Measurements from ENCODE around the gene PGS1. TPM values are rescaled to one million over a fixed set of nuclear protein-coding genes. Genes with fewer than 3 reads are reported as not detected.

PGS1 gene
- total RNA-seq, 4 donors from 2014 or later = 25.4 to 63.9 (median 38.4) TPM

DNA sequence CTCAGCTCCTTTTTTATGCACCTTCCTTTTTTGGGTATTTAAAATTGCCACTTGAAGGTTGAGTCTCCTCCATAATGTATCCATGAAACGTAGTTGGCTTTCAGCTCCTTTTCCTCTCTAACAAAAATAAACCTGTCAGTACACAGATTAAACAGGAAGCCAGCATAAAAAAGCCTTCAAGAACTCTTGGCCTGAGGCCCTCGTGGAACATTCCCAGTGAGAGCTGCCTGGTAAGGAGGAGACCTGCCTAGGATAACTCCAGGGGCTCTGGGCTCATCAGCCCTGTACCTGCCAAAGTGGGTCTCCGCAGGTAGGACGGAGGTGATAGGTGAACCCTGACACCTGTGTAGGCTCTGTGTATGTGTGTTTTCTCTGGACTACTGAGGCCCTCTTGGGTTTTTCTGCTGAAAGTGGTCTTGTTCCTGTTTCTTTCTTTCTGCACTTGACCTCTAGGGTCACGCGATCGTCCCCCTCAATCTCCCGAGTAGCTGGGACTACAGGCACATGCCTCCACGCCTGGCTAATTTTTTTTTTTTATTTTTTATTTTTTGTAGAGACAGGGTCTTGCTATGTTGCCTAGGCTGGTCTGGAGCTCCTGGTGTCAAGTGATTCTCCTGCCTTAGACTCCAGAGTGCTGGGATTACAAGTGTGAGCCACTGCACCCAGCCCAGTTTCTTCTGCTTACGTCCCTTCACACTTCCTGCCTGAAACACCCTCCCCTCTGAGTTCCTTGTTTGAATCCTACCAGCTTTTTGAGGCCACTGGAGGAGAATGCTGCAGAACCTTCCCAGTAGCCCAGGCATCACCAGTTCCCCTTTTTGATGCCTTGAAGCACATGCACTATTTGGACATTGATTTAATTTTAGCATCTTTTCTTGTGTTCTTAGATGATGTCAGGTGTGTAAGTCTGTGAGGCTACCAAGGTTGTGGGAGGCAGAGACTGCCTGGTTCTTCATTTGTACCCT lies 9.8 kb downstream of the PGS1 start:
- TF ChIP-seq, protein P1, sequence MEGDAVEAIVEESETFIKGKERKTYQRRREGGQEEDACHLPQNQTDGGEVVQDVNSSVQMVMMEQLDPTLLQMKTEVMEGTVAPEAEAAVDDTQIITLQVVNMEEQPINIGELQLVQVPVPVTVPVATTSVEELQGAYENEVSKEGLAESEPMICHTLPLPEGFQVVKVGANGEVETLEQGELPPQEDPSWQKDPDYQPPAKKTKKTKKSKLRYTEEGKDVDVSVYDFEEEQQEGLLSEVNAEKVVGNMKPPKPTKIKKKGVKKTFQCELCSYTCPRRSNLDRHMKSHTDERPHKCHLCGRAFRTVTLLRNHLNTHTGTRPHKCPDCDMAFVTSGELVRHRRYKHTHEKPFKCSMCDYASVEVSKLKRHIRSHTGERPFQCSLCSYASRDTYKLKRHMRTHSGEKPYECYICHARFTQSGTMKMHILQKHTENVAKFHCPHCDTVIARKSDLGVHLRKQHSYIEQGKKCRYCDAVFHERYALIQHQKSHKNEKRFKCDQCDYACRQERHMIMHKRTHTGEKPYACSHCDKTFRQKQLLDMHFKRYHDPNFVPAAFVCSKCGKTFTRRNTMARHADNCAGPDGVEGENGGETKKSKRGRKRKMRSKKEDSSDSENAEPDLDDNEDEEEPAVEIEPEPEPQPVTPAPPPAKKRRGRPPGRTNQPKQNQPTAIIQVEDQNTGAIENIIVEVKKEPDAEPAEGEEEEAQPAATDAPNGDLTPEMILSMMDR (IDR thresholded peaks at IDR 0.05; ENCODE audit: low read depth) = no peak

DNA sequence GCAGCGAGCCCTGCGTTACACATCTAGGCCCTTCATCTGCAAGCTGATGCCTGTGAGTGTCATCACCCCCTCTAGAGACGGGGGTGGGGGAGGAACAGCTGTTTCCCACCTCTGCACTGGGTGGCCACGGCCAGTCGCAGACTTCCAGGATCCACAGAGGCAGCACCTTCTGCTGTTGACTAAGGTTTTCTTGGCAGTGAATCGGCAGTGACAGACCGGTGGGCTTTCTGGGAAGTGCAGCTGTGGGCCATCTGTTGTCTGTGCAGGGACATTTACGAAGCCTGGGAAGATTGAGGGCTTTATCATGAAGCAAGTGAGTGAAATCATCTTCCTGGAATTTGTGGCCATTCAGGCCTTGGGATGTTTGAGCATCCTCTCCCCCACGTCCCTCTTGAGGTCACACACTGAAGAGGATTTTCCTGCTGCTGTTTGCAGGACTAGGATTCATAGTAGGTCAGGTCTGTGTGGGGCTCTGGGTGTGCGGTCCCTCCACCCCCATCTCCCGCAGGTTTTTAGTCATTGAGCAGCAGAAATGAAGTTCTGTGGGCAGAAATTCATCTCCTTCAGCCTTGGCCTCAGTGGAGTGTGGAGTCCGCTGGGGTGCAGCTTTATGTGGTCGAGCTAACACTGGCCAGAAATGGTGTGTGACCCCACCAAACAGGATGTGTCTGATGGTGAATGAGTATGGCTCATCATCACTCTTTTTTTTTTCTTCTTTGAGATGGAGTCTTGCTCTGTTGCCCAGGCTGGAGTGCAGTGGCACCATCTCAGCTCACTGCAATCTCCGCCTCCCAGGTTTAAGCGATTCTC lies 12.0 kb downstream of the PGS1 start:
- TF ChIP-seq, protein P1 (IDR thresholded peaks at IDR 0.05; ENCODE audit: low read depth) = no peak

DNA sequence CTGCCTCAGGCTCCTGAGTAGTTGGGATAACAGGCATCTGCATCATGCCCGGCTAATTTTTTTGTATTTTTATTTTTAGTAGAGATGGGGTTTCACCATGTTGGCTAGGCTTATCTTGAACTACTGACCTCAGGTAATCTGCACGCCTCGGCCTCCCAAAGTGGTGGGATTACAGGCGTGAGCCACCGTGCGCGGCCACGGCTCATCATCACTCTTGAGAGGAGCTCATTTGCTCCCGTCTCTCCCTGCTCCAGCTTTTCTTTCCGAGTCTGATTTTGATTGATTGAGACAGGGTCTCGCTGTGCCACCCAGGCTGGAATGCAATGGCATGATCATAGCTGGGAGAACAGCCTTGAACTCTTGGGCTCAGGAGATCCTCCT lies 12.6 kb downstream of the PGS1 start:
- TF ChIP-seq, protein P1 (IDR thresholded peaks at IDR 0.05; ENCODE audit: low read depth) = no peak

DNA sequence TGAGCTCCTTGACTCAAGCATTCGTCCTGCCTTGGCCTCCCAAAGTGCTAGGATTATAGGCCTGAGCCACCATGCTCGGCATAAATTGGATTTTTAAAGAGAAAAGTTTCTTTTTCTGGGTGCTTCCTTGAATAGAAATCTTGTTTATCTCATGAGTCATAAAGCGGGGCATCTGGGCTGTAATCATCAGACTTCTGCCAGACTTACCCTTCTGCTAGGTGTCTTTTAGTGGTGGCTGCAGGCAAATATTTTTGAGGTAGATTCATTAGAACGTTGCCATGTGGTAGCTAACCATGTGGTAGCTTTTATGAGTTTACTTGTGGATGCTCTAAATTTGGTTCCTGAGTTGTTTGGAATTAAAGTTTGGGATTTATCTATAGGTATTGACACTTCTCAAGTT lies 13.4 kb downstream of the PGS1 start:
- TF ChIP-seq, protein P1 (IDR thresholded peaks at IDR 0.05; ENCODE audit: low read depth) = no peak

DNA sequence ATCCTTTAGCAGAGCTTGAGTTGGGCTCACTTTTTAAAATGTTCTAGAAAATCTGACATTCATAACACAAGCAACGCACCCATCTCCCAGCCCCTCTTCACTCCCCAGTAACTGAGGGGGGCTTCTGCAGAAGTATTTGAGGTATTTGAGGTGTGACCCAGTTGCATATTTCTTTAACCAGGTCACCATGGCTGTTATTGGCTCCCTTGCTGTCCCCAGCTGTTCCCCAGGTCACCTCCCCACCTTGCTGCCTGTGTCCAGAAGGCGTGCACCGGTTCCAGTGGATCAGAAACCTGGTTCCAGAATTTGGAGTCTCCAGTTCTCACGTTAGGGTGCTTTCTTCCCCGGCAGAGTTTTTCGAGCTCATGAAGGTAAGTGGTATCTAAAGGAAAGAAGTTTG lies 13.8 kb downstream of the PGS1 start:
- TF ChIP-seq, protein P1 (IDR thresholded peaks at IDR 0.05; ENCODE audit: low read depth) = no peak

DNA sequence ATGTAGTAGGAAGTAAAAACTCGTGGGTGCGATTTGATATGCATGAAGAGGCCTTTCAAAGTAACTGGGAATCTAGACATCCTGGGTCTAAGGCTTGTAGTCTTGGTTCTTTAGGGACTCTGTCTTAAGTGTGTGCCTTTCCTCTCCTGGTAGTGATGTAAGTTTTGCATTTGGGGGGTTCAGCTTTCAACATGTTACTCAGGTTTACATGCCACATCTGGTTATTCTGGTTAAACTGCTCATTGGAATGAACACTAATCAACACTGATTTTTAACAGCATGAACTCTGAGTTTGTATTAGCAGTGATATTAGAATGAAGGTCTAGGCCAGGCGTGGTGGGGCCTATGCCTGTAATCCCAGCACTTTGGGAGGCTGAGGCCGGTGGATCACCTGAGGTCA lies 15.1 kb downstream of the PGS1 start:
- TF ChIP-seq, protein P1 (IDR thresholded peaks at IDR 0.05; ENCODE audit: low read depth) = no peak

DNA sequence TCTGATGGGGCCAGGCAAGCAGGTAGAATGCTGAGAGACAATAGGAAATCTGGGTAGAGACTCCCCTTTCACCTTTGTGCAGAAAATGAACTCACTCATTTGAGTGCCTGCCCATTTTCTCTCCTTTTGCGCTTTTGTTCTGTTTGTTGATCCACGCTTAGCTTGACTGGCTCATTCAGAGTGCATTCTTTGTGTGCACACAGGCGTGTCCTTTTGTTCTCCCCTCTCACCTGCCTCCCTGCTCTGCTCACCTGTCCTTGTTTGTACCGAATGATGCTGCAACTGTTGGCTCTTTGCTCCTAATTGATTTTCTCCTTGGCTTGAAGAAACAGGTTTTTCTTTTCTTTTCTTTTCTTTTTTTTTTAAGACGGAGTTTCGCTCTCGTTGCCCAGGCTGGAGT lies 15.8 kb downstream of the PGS1 start:
- TF ChIP-seq, protein P1 (IDR thresholded peaks at IDR 0.05; ENCODE audit: low read depth) = no peak

All from subcutaneous adipose tissue (tissue), 4 donors.